GM18868 (cell line): ENCODE data around the gene CXorf49.
A peak's percentile ranks its signal among the peaks of the same experiment; 100 is the strongest.
"Not testable (repeated sequence)": the region's sequence is repeated elsewhere in the genome, so short reads cannot be mapped to it uniquely, and the experiment has no call there.

Experiments used
- ATAC-seq: cut with Tn5 transposase; IDR thresholded peaks from one replicate; pipeline ENCODE4 v1.9.1; 2021; ENCODE audit warnings: mild to moderate bottlenecking, moderate library complexity; ENCODE audit not compliant: unreplicated experiment

CXorf49 gene

DNA sequence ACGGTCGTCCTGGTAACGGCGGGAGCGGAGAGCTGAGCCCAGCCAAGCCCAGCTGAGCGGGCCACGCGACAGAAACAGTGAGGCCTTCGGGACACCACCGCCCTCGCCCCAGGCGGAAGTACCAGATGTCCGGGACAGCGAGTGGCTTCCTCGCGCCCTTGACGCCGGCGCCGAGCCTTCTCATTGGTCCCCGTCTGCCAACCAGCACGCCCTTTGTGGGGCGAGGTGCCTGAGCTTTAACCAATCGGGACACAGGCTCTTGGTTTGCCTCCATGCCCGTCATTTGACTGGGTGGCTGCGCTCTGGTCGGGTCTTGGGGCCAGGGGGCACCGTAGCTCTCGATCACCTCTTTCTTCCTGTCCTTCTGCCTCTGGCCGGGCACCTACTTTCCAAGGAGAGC is at the start of gene CXorf49:
CXorf49 (minus strand) TSS at position 101 of the 400 bp plus-strand sequence. CDS start 134 bp downstream, outside the sequence.
- ATAC-seq, result not testable (repeated sequence)

GRCh38 chrX:71767134-71767533 is 49.0 kb upstream of the CXorf49 start:
- ATAC-seq, result not testable (repeated sequence)

DNA sequence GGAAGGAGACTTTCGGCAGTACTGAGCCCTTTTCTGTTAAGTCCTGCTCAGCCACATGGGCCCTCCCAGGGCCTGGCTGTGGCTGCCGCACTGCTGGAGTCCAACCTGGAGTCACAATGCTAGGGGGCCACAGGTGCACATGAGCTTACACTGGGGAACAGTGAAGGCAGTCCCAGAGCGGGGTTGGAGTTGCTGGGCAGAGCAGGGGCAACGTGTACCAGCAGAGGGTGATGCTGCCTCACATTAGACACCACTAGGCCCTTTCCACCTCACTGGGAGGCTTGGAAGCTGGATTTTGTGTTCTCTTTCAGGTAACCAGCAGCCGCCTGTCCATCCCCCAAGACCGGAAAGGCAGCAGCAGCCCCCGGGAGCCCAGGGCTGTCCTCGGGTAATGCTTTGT is 47.5 kb upstream of the CXorf49 start:
- ATAC-seq, result not testable (repeated sequence)

DNA sequence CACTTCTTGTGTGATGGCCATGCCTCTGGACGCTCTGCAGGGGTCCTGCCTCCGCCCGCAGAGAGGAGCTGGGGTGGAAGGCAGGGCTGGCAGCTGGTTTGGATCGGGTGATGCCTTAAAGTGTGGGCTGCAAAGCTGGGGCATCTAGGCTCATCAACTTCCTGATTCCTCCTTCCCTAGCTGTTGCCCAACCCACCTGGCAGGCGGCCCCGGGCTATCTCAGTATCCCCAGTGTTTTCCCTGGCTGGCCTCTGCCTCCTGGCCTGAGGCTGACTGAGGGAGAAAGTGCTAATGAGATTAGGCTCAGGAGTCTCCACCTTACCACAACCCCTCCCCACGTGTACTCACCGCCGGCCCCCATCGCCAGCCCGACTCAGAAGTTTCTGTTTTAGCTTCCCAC is 46.7 kb upstream of the CXorf49 start:
- ATAC-seq, result not testable (repeated sequence)

GRCh38 chrX:71763049-71763448 is 45.0 kb upstream of the CXorf49 start, which contains the start of gene CXorf49B:
TSS of gene CXorf49B (plus strand) at chrX:71763349. CDS start at chrX:71763424, 75 bp downstream.
- ATAC-seq, result not testable (repeated sequence)

- not testable (repeated sequence) for ATAC-seq
Observed at GRCh38 chrX:71760688-71761281, 42.7 kb upstream of the CXorf49 start.

DNA sequence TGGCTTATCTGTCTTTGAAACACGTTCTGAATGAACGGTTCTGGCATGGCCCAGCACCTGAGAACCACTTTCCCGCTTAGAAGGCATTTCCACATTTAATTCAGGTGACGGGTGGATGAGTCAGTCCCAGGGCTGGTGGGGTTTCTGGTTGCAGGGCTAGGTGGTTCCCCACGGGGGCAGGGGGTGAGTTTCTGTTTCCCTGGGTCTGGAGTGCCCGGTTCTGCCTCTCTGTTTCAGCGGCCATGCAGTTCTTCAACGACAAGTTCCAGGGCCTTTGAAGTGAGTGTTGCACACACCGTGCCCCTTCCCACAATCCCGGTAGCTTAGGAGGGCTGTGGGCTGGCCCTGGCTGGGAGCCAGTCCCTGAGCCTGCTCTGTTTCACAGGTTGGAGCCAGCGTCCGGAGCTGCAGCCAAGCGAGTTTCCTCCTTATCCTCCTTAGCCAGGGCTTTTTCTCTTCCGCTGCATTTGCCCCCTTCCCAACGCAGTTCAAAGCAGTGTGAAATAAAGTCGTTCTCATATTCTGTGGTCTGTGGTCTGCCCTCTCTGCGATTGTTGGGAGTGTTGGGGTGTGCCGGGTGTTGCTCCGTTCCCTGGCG is 2.3 kb upstream of the CXorf49 start:
- not testable (repeated sequence) for ATAC-seq

GRCh38 chrX:71719195-71719594 is 1.1 kb upstream of the CXorf49 start:
- not testable (repeated sequence) for ATAC-seq

- ATAC-seq, result not testable (repeated sequence)
Observed at GRCh38 chrX:71716323-71716722, 1.8 kb downstream of the CXorf49 start.

- ATAC-seq, result not testable (repeated sequence)
Observed at GRCh38 chrX:71715551-71715950, 2.5 kb downstream of the CXorf49 start.

DNA sequence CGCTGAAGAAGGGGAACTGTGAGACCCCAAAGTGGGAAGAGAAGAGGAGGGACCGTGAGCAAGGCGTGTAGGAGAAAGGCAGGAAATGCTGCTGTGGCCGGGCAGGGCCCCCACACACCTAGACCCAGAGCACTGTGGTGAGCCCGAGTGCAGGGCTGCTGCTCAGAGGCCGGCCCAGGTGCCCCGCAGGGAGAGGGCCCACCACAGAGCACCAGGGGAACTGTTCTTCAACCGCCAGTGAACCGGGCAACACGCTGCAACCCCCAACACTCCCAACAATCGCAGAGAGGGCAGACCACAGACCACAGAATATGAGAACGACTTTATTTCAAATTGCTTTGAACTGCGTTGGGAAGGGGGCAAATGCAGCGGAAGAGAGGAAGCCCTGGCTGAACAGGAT is 4.0 kb downstream of the CXorf49 start:
- not testable (repeated sequence) for ATAC-seq

GRCh38 chrX:71702853-71703252 is 15.2 kb downstream of the CXorf49 start:
- peak; percentile 50 for ATAC-seq

- not testable (repeated sequence) for ATAC-seq
Observed at GRCh38 chrX:71699023-71699344, 19.1 kb downstream of the CXorf49 start.

DNA sequence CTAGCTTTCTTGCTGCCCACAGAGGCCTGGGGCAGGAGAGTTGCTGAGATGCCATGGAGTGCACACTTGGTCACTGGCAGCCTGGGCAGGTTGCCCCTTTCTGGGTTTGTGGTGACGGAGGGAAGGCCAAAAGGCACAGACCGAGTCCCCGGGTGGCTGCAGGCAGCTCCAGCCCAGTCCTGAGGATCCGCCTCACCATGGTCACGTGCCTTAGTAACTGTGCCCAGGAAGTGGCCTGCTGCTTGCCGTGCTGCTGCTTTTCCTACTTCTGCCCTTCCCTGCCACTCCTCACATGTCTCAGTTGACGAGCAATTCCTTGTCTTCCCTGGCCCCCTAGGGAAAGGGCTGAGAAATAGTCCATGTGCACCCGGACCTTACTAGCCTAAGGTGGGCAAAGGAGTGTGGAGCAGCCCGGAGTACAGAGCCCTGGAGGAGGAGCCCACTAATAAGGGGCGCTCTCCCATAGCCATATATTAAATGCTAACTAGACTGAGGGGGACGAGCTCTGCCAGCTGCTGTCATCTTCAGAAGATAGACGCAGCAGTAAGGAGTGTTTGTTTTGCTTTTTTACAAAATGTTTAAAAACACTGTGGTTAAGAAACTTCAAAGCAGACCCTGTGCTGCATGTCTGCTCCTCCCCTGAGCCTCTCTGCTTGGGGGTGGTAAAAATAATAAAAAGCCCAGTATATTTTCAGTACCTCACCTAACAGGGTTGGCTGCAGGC is 19.6 kb downstream of the CXorf49 start:
- not testable (repeated sequence) for ATAC-seq

DNA sequence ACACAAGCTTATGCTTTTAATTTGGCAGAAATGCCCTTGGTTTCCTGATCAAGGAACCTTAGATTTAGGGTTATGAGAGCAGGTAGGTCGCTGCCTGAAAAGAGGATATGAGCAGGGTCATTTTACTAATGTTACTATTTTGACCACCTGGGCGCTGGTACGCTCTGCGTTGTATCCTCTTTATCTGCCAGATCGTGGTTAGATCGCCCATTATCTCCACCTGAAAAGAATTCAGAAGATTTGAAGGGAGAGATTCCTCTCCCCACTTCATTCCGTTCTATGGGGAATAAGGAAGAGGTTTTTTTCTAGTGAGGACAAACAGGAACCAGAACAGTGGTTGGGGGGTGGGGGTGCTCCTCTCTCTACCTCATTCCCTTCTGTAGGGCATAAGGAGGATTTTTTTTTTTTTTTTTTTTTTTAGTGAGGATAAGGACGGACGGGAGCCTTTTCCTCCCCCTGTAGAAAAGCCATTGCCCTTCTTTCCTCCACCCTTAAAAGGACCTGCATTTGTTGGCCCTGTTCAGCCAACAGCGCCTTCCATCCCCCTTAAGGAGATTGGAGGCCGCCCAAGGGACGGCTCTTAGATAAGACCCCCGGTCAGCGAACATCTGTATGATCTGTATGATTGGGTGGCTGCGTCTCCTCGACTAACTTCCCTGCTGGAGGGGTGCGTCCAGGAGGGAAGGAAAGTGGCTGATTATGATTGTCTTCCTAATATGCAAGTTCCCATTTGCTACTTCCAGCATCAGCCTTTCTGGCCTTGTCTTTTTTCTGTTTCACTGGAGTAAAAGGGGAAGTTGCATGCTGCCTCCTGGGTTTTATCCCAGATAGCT is 20.4 kb downstream of the CXorf49 start:
- ATAC-seq, result peak; percentile 34

DNA sequence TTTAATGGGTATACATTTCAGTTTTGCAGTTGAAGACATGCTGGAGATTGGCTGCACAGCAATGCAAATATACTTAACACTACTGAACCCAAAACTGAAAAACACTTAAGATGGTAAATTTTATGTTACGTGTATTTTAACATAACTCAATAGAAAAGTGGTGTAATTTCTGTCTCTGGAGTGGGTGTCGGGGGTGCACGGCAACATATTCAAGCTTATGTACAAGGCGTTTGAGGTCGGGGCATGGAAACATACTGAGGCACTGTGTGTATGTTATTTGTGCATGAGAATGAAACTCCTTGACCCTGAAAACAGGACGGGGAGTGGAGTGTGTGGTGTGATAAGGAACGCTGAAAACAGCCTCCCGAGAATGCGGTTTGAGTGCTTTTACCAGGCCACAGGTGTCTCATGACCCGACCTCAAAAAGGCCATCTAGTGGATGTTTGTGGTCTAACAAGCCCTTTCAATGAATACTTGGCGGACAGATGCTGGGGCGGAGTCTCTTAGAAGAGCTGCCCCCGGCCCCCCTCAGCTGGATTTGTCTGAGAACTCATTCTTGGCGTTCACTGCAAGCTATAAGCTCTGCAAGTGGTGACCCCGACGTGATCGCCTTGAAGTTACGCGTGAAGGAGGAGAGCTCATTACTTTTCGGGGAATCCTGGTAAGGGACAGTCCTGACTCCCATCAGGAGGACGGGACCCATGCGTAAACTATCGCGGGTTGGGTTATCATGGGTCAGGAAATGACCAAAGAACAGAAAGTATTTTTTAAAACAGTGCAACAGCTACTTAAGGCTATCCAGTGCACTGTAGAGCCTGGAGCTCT is 21.2 kb downstream of the CXorf49 start:
- peak; percentile 73 for ATAC-seq

- ATAC-seq, result no peak
Observed at GRCh38 chrX:71679575-71680207, 38.4 kb downstream of the CXorf49 start.

- not testable (repeated sequence) for ATAC-seq
Observed at GRCh38 chrX:71677195-71677594, 40.9 kb downstream of the CXorf49 start.

GRCh38 chrX:71676068-71676795 is 41.9 kb downstream of the CXorf49 start:
- not testable (repeated sequence) for ATAC-seq
